Sigmoid colon (tissue), 7 donors: Measurements from ENCODE around the gene HMCN2. TPM values are rescaled to one million over a fixed set of nuclear protein-coding genes. Genes with fewer than 3 reads are reported as not detected.

Experiments used
- DNase-seq: peaks from one replicate; pipeline ENCODE4 v3.0.0-alpha.2; 2019
- H3K27ac ChIP-seq, 4 donors: fragments of 200-600 bp; sonication (generic); one replicate each; pipeline ENCODE4 v1.5.1; 2016 to 2019; ENCODE audit warnings: mild to moderate bottlenecking in 1 of 4
- H3K27me3 ChIP-seq, 3 donors: fragments of 200-600 bp; sonication (generic); one replicate each; pipeline ENCODE4 v1.5.1; 2019; ENCODE audit warnings: mild to moderate bottlenecking in 1 of 3
- H3K36me3 ChIP-seq, 4 donors: fragments of 200-600 bp; sonication (generic); one replicate each; pipeline ENCODE4 v1.5.1; 2016 to 2019
- H3K4me1 ChIP-seq, 4 donors: fragments of 200-600 bp; sonication (generic); one replicate each; pipeline ENCODE4 v1.5.1; 2017 to 2019
- H3K4me3 ChIP-seq, 4 donors: fragments of 200-600 bp; sonication (generic); one replicate each; pipeline ENCODE4 v1.5.1; 2017 to 2019; ENCODE audit warnings: mild to moderate bottlenecking in 2 of 4, moderate library complexity in 1 of 4
- H3K9me3 ChIP-seq, 4 donors: fragments of 200-600 bp in 3 of 4; sonication (generic) in 3 of 4; one replicate each; pipeline versions ENCODE4 v1.5.1 to v1.6.1; 2013 to 2019
- EP300 ChIP-seq, 4 donors: sonication (generic); formaldehyde crosslinking; IDR thresholded peaks; one replicate each; pipeline ENCODE4 v1.6.1; 2017; ENCODE audit warnings: antibody characterized with exemption in 4 of 4
- POLR2A ChIP-seq, 2 donors: fragments of 450-650 bp; IDR thresholded peaks; one replicate each; pipeline ENCODE4 v1.6.1; 2016; ENCODE audit warnings: antibody characterized with exemption in 2 of 2, mild to moderate bottlenecking in 2 of 2, moderate library complexity in 2 of 2
- POLR2AphosphoS5 ChIP-seq, 4 donors: sonication (generic); formaldehyde crosslinking; IDR thresholded peaks; one replicate each; pipeline ENCODE4 v1.6.1; 2017; ENCODE audit warnings: antibody characterized with exemption in 4 of 4
- WGBS, 2 donors: extraction: QIAGEN DNeasy Blood & Tissue Kit; methylation state at CpG; one replicate each; pipeline ENCODE4 v1.1.7; 2013; 5-methylcytosine and 5-hydroxymethylcytosine counted together
- intact Hi-C: fragments of 100-400 bp; cut with DNase I; formaldehyde crosslinking; loops from one replicate; pipeline ENCODE4 v1.15.1; 2023
- polyA plus RNA-seq, 3 donors: library from polyadenylated mRNA; stranded (reverse); fragments of 200-250 nt; gene quantifications; one replicate each; pipeline ENCODE4 v1.2.3, GENCODE V29; 2013
- total RNA-seq, 4 donors: library from RNA; depleted of rRNA; stranded (reverse); fragments of >200 nt; gene quantifications; one replicate each; pipeline ENCODE4 v1.1.0, GENCODE V29; 2016
- TF ChIP-seq, protein P1 (sequence below), 4 experiments: fragments of 450-650 bp in 3 of 4; fragments of 200-600 bp in 1 of 4; IDR thresholded peaks; one replicate each; pipeline ENCODE4 v1.5.1; 2016 to 2019; ENCODE audit warnings: antibody characterized with exemption in 4 of 4, mild to moderate bottlenecking in 3 of 4, moderate library complexity in 2 of 4
- donor health status: healthy with polysubstance abuse.
- donor health status: Bipolar disorder and iron deficiency.
- donor health status: healthy.

Gene HMCN2
- total and polyA plus RNA-seq, 7 donors, result 3.6 to 106 (median 13.2) TPM

DNA sequence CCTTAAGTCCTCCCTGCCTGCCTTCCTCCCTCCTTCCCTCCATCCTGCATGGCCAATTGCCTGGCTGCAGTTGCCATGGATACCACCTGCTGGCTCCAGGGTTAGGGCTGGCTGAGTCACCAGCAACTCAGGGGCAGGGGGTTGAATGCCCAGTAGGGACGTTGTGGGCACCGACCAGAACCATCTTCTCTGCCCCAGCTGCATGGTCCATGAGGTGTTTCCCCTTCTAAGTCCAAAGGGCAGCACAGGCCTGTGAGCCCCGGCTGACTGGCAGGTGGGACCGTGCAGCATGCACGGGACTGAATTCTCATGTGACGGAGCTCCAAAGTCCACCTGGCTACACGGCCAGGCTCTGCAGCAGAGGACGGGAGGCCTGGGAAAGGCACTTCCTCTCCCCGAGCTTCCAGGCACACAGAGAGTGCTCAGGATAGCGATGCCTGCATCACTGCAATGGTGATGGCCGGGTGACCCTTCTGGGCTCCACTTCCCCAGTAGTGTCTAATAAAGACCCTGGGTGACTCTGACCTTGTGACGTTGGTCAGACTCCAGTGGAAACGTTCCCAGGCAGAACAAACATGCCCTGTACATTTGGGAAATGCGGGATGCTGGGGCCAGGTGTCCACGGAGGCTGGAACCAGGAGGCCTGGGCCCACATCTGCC is 184.9 kb downstream of the HMCN2 start:
- Histone ChIP-seq H3K4me1 (peaks cover 0 to 77% (median 56%) of the 10 kb centered on the region in 4 donors), H3K27ac (peak overlapping the region; percentile 72 to 84 (median 82)), H3K4me3 (no peak overlapping the region), H3K36me3 (no peaks in the 10 kb centered on the region), H3K9me3 (no peaks in the 10 kb centered on the region), H3K27me3 (no peaks in the 10 kb centered on the region)
- TF ChIP-seq POLR2AphosphoS5 (IDR thresholded peaks at IDR 0.05) (no peak), EP300 (IDR thresholded peaks at IDR 0.05) (no peak), POLR2A (IDR thresholded peaks at IDR 0.05) (no peak)
- TF ChIP-seq, protein P1, sequence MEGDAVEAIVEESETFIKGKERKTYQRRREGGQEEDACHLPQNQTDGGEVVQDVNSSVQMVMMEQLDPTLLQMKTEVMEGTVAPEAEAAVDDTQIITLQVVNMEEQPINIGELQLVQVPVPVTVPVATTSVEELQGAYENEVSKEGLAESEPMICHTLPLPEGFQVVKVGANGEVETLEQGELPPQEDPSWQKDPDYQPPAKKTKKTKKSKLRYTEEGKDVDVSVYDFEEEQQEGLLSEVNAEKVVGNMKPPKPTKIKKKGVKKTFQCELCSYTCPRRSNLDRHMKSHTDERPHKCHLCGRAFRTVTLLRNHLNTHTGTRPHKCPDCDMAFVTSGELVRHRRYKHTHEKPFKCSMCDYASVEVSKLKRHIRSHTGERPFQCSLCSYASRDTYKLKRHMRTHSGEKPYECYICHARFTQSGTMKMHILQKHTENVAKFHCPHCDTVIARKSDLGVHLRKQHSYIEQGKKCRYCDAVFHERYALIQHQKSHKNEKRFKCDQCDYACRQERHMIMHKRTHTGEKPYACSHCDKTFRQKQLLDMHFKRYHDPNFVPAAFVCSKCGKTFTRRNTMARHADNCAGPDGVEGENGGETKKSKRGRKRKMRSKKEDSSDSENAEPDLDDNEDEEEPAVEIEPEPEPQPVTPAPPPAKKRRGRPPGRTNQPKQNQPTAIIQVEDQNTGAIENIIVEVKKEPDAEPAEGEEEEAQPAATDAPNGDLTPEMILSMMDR (IDR thresholded peaks at IDR 0.05), result no peak
- intact Hi-C loops, result no loop called here
- 17 to 67% methylated on average over 15 of the region's 15 CpGs for WGBS, 2 donors
- no peak for DNase-seq

DNA sequence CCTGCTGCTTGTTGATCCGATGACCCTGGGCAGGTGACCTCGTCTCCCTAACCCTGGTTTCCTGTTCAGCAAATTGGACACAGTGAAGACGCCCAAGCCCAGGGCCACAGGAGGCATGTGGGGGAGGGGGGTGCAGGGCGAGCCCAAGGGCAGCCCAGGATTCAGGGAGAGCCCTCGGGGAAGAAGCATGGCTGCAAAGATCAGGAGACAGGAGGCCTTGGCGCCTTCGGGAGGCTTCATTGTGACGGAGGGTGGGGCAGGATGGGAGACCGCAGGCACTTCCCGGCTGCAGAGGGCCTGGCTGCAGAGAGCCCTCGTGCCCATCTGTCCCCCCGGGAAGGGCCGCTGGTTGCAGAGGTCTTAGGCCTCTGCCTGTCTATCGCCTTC is 185.4 kb downstream of the HMCN2 start:
- Histone ChIP-seq H3K4me3 (no peak overlapping the region), H3K27ac (peak overlapping the region; percentile 72 to 84 (median 82)), H3K36me3 (no peaks in the 10 kb centered on the region), H3K4me1 (peaks cover 0 to 72% (median 51%) of the 10 kb centered on the region in 4 donors), H3K27me3 (no peaks in the 10 kb centered on the region), H3K9me3 (no peaks in the 10 kb centered on the region)
- intact Hi-C loops, result no loop called here
- DNase-seq, result no peak
- 15 to 51% methylated on average over 14 of the region's 14 CpGs for WGBS, 2 donors
- TF ChIP-seq POLR2A (IDR thresholded peaks at IDR 0.05), result no peak
- TF ChIP-seq POLR2AphosphoS5 (IDR thresholded peaks at IDR 0.05), result no peak
- TF ChIP-seq, protein P1 (IDR thresholded peaks at IDR 0.05), result no peak
- no peak for TF ChIP-seq EP300 (IDR thresholded peaks at IDR 0.05)

GRCh38 chr9:130451509-130452388 is 186.2 kb downstream of the HMCN2 start:
- WGBS, 2 donors, result 13 to 44% methylated on average over 23 of the region's 23 CpGs
- peaks cover 0 to 65% (median 43%) of the 10 kb centered on the region in 4 donors for H3K4me1 ChIP-seq
- TF ChIP-seq, protein P1 (IDR thresholded peaks at IDR 0.05), result peak; percentile 12 to 67 (median 40)
- TF ChIP-seq POLR2A (IDR thresholded peaks at IDR 0.05), result no peak
- peak; percentile 19 to 63 (median 57) for TF ChIP-seq POLR2AphosphoS5 (IDR thresholded peaks at IDR 0.05)
- peak in 1 of 4 donors; percentile 72 for TF ChIP-seq EP300 (IDR thresholded peaks at IDR 0.05)
- H3K4me3 ChIP-seq, result no peak overlapping the region
- intact Hi-C loops, result no loop called here
- H3K36me3 ChIP-seq, result no peaks in the 10 kb centered on the region
- H3K27me3 ChIP-seq, result no peaks in the 10 kb centered on the region
- H3K9me3 ChIP-seq, result no peaks in the 10 kb centered on the region
- peak; percentile 97 for DNase-seq
- peak overlapping the region; percentile 72 to 84 (median 82) for H3K27ac ChIP-seq

GRCh38 chr9:130452835-130453234 is 187.3 kb downstream of the HMCN2 start:
- Histone ChIP-seq H3K27me3 (no peaks in the 10 kb centered on the region), H3K4me3 (no peak overlapping the region), H3K9me3 (no peaks in the 10 kb centered on the region), H3K36me3 (no peaks in the 10 kb centered on the region), H3K4me1 (peaks cover 0 to 54% (median 32%) of the 10 kb centered on the region in 4 donors), H3K27ac (peak overlapping the region in 3 of 4 donors; percentile 72 to 84 (median 83))
- WGBS, 2 donors, result 93 to 95% methylated on average over 4 of the region's 4 CpGs
- no peak for DNase-seq
- intact Hi-C loops, result no loop called here
- TF ChIP-seq POLR2A (IDR thresholded peaks at IDR 0.05) (no peak), EP300 (IDR thresholded peaks at IDR 0.05) (no peak), POLR2AphosphoS5 (IDR thresholded peaks at IDR 0.05) (no peak)
- TF ChIP-seq, protein P1 (IDR thresholded peaks at IDR 0.05), result no peak
